ENCODE measurements around the gene RAP1GAP2.
A peak's percentile ranks its signal among the peaks of the same experiment; 100 is the strongest.

Gene RAP1GAP2

GRCh38 chr17:2921443-2921842, 125.2 kb downstream of the RAP1GAP2 start:
- DNase-seq: no peak

GRCh38 chr17:2924211-2924610, 128.0 kb downstream of the RAP1GAP2 start:
- DNase-seq: peak; percentile 50

DNA sequence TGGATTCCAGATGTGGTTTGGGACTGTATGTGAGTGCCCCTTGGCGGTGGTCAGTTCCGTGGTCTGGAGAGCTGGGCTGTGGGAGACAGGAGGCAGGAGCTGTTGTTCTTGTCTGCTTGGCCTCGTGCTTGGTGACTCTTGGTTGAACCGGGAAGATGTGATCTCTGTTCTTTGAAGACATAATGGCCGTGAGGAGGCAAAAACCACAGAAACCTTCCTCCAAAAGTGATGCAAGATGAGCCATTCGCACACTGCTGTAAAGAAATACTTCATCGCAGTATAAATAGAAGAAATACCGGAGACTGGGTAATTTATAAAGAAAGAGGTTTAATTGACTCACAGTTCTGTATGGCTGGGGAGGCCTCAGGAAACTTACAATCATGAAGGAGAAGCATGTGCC, 128.8 kb downstream of the RAP1GAP2 start:
- DNase-seq: no peak

GRCh38 chr17:2926019-2926650, 129.9 kb downstream of the RAP1GAP2 start:
- peak; percentile 95 for DNase-seq

GRCh38 chr17:2928294-2928890, 132.2 kb downstream of the RAP1GAP2 start:
- DNase-seq: no peak

DNA sequence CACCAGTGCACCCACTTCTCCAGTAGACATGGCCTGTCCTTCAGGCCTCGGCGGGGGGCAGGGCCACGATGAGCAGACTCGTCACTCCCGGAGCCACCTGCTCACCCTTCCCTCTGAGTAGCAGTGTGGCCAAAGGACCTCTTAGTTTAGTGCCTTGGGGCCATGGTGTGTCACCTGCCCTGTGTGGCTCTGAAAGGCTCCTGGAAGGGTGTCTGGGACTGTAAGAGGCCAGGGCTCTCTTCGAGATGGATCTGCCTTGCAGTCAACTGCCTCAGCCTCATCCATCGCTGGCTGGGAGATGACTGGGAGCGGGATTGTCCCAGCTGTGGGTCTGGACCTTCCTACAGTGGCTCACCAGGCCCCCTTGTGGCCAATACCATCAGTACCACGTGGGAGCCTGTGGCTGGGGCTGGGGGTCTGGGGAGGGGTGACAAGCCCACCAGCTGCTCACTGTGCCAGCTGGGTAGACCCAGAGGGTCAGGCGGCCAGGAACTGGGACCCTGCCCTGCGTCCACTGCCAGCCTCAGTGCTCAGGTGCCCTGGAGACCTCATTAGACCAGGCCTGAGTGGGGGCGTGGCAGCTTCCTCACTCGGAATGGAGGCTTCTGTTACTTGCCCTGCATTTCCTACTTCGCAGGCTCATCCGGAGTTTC, 133.8 kb downstream of the RAP1GAP2 start:
- DNase-seq: no peak

- DNase-seq: no peak
Measured at GRCh38 chr17:2931876-2932275, 135.6 kb downstream of the RAP1GAP2 start.

GRCh38 chr17:2932946-2933345, 136.7 kb downstream of the RAP1GAP2 start:
- no peak for DNase-seq

GRCh38 chr17:2933606-2934005, 137.4 kb downstream of the RAP1GAP2 start:
- no peak for DNase-seq

DNA sequence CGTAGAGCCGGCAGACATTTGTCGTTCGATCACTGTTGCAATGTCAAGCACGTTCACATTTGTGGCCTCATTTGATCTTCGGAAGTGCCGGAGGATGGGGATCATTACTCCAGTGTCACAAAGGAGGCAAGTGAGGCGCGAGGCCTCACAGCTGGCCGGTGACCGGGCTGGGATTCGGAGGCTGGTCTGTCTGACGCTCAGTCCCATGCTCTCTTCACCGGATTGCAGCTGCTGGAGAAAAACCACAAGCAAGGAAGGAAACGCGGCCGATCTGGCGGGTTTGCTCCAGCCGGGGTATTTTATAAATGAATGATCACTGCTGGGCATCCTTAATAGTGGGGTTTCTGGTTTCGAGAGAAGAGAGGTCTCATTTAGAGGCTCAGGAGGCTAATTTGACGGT, 139.4 kb downstream of the RAP1GAP2 start:
- DNase-seq: no peak

DNA sequence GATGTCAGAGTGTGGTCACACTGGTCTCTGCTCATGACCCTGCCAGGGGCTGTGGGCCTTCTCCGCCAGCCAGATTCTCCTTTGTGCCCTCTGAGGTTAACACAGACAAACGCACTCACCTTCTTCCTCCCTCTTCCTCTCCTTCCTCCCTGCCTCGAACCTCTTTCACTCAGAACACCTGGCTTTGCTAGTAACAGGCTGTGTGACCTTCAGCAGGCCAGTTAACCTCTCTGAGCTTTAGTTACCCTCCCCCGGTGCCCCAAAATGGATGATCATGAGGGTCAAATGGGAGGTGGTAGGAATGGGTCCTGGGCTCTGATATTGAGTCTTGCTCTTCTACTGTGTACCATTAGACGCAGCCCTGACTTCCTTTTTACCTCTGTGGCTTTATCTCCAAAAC, 140.1 kb downstream of the RAP1GAP2 start:
- DNase-seq: no peak

DNA sequence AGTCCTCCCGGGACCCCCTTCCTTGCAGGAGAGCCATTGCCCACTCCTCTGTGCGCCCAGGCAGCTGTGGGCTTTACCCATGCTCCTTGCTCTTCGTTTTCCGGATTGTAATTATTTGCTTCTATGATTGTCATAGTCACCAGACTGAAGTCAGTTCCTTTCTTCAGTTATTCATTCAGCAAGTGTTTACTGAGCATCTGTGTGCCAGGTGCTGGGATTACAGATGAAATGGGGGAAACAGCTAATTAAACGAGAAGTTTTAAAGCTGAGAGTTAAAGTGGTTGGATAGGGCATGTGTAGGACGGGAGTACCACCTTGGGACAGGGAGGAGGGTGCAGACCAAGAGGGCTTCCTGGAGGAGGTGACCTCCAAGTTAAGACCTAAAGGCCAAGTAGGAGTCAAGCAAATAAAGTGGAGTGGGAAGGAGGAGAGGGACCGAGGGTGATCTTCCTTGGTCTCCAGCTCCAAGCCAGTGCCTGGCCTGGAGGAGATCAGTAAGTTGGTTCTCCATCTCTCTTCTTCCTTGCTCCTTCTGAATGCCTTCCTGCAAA, 140.6 kb downstream of the RAP1GAP2 start:
- no peak for DNase-seq

- DNase-seq: no peak
Measured at GRCh38 chr17:2937331-2938003, 141.2 kb downstream of the RAP1GAP2 start.

- no peak for DNase-seq
Measured at GRCh38 chr17:2939714-2940351, 143.6 kb downstream of the RAP1GAP2 start.

- no peak for DNase-seq
Measured at GRCh38 chr17:2940352-2940751, 144.1 kb downstream of the RAP1GAP2 start.

GRCh38 chr17:2943981-2944380, 147.7 kb downstream of the RAP1GAP2 start:
- DNase-seq: no peak

DNA sequence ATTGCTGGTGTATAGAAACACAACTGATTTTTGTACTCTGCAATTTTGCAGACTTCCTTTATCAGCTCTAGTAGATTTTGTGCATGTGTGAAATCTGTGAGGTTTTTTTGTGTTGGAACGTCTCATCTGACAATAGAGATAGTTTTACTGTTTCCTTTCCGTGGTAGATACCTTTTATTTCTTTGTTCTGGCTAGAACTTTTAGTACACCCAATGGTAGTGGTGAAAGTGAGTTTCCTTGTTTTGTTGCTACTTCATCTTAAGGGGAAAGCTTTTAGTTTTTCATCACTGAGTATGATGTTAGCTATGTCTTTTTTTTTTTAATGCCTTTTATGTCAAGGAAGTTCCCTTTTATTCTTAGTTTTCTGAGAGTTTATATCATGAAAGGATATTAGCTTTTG, 149.1 kb downstream of the RAP1GAP2 start:
- no peak for DNase-seq

DNA sequence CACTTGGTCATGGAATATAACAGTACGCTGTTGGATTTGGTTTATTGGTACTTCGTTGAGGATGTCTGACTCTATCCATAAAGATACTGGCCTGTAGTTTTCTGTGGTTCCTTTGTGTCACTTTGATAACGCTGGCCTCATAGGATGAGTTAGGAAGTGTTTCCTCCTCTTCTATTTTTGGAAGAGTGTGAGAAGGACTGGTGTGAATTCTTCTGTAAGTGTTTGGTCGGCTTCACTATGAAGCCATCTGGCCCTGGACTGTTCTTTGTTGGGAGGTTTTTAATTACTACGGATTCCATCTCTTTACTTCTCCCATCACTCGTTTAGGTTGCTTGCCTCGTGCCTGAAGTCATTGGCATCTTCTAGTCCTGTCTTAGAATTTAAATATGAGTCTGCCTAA, 149.9 kb downstream of the RAP1GAP2 start:
- DNase-seq: no peak

DNA sequence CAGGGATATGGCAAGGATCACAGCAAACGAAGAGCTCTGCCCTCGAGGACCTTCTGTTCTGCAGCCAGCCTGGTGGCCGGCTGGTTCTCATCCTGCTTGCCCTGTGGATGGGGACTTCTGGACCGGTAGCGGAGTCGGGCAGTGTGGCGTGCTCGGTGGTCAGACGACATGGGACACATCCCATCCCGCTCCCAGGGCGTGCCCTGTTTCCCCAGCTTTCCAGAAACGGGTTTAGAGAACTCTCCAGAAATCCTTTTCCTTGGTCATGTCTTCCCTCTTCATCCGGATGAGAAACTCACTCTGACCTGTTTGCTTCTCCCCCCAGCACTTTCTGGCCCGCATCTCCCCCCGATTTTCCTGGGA, 151.3 kb downstream of the RAP1GAP2 start:
- no peak for DNase-seq

GRCh38 chr17:2947996-2948550, 151.8 kb downstream of the RAP1GAP2 start:
- no peak for DNase-seq

DNA sequence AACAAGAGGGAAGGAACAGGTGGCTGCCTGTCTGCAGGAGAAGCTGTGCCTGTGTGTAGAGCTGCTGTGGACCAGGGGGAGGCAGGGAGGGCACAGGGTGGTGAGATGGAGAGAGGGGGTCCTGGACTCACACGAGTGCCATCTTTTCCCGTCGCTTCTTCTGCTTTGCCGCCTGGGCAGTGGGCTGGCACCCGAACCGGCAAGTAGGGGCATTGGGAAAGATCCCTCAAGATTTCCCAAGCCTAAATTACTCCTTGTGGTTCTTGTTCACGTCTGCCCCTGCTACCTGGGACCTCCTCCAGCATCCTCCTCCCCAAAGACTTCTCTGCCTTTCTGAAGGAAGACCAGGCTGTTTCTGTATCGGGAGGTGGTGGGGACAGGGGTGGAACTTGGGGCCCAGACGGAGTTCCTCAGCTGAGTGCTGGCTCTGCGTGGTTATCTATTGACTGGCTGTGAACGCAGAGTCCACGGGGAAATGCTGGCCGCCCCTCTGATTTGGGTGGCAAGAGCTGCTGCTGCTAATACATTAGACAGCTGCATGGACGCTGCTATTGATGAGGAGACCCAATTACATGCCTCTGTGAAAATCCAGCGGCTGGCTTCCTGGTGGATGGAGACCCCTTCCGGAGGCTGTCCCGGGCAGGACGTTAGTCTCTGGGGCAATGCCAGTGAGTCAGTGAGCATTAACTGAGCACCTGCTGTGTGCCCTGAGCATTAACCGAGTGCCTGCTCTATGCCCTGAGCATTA, 152.7 kb downstream of the RAP1GAP2 start:
- no peak for DNase-seq

GRCh38 chr17:2949469-2950044, 153.3 kb downstream of the RAP1GAP2 start:
- peak; percentile 51 for DNase-seq

All from NCI-H226 (cell line).